Activated CD4-positive, alpha-beta T cell treated with anti-CD3 and anti-CD28 coated beads for 36 hours (primary cell): Measurements from ENCODE around the gene MAPK8IP1. TPM values are rescaled to one million over a fixed set of nuclear protein-coding genes. Genes with fewer than 3 reads are reported as not detected.

Source experiments
- ATAC-seq: fragments of 200-7000 bp; cut with Tn5 transposase; one replicate; pipeline ENCODE4 v1.10.0; 2021; ENCODE audit warnings: mild to moderate bottlenecking, moderate library complexity
- CTCF ChIA-PET: fragments of 350-600 bp; sonication (Branson Sonifier 250); formaldehyde crosslinking; loops from one replicate; lab custom pipeline; 2021; ENCODE audit warnings: antibody characterized with exemption; lab: Charles Lee
- POLR2A ChIA-PET: fragments of 350-600 bp; sonication (Branson Sonifier 250); formaldehyde crosslinking; loops from one replicate; lab custom pipeline; 2021; ENCODE audit warnings: antibody characterized with exemption, inconsistent platforms; lab: Charles Lee
- DNase-seq: peaks from one replicate; pipeline ENCODE4 v3.0.0-alpha.2; 2020
- H3K27ac Mint-ChIP-seq: one replicate; pipeline ENCODE4 v1.8.0; 2021; ENCODE audit warnings: mixed read lengths
- H3K27me3 Mint-ChIP-seq: one replicate; pipeline ENCODE4 v1.8.0; 2021; ENCODE audit warnings: mixed read lengths
- H3K36me3 Mint-ChIP-seq: one replicate; pipeline ENCODE4 v1.8.0; 2021; ENCODE audit warnings: low read depth, mixed read lengths
- H3K4me1 Mint-ChIP-seq: one replicate; pipeline ENCODE4 v1.8.0; 2021; ENCODE audit warnings: mixed read lengths
- H3K4me3 Mint-ChIP-seq: one replicate; pipeline ENCODE4 v1.8.0; 2021; ENCODE audit warnings: mild to moderate bottlenecking, moderate library complexity, mixed read lengths
- H3K9me3 Mint-ChIP-seq: one replicate; pipeline ENCODE4 v1.8.0; 2021; ENCODE audit warnings: low read depth, mixed read lengths
- intact Hi-C, 2 experiments: fragments of 100-400 bp; cut with DNase I in 1 of 2; cut with micrococcal nuclease in 1 of 2; formaldehyde crosslinking; loops; one replicate each; pipeline versions ENCODE4 v1.14.2 to v1.15.1; 2022 to 2024; cut with DNase I, micrococcal nuclease
- total RNA-seq, 2 experiments: library from RNA; stranded (reverse); gene quantifications; one replicate each; pipeline ENCODE4 v1.2.3, GENCODE V29; 2021

MAPK8IP1 gene
- total RNA-seq, 2 experiments from 2014 or later = 0.37 to 0.39 TPM

- H3K4me3 Mint-ChIP-seq = no peak overlapping the region
- ATAC-seq (no peak), DNase-seq (no peak)
- no peaks in the 10 kb centered on the region for H3K27me3 Mint-ChIP-seq
- no peak overlapping the region for H3K27ac Mint-ChIP-seq
- POLR2A ChIA-PET = no interaction called here
- H3K9me3 Mint-ChIP-seq = no peaks in the 10 kb centered on the region
- H3K36me3 Mint-ChIP-seq = peaks cover 13% of the 10 kb centered on the region
- CTCF ChIA-PET = interaction anchor here (0.7 kb wide), 1 partner anchor 683 kb away, joined by 6 read pairs; the partner anchor contains the start of gene ATG13
- H3K4me1 Mint-ChIP-seq = peaks cover 16% of the 10 kb centered on the region
- intact Hi-C loops = no loop called here
These were observed 49.3 kb downstream of the MAPK8IP1 start for GRCh38 chr11:45934580-45935318.

GRCh38 chr11:45935349-45936064, 50.1 kb downstream of the MAPK8IP1 start:
- Mint-ChIP-seq H3K27me3 (no peaks in the 10 kb centered on the region), H3K36me3 (peaks cover 13% of the 10 kb centered on the region), H3K9me3 (no peaks in the 10 kb centered on the region), H3K4me1 (peaks cover 8% of the 10 kb centered on the region), H3K27ac (no peak overlapping the region), H3K4me3 (no peak overlapping the region)
- ChIA-PET POLR2A (no interaction called here), CTCF (interaction anchor here (0.7 kb wide), 1 partner anchor 682 kb away, joined by 6 read pairs; the partner anchor contains the start of gene ATG13)
- intact Hi-C loops = no loop called here
- ATAC-seq = no peak
- DNase-seq = no peak

DNA sequence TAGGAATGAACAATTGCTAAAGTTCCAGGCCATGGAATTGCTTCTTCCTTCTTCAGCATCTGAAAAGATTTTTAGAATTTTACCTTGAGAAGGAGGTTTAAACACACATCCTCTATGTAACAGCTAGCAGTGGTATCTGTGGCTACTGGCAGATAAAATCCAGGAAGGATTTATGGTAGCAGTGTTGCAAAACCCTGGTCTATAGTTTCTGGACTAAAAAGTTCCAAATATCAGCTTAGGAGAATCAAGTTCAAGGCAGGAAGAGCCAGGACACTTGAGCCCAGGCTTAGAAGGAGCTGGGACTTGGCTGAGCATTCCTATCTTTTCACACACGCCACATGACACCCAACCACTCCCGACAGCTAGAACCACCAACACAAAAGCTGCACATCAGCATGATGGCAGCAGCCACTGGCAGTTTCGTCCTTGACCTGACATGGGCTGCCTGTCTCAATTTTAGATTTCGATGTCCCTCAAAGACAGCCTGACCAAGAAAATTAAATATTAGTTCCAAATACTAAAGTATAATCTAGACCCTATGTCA, 51.1 kb downstream of the MAPK8IP1 start:
- ChIA-PET POLR2A (no interaction called here), CTCF (no interaction called here)
- H3K27ac Mint-ChIP-seq = no peak overlapping the region
- ATAC-seq (no peak), DNase-seq (no peak)
- no peaks in the 10 kb centered on the region for H3K27me3 Mint-ChIP-seq
- intact Hi-C loops = no loop called here
- peaks cover 3% of the 10 kb centered on the region for H3K4me1 Mint-ChIP-seq
- H3K4me3 Mint-ChIP-seq = no peak overlapping the region
- H3K36me3 Mint-ChIP-seq = peaks cover 13% of the 10 kb centered on the region
- no peaks in the 10 kb centered on the region for H3K9me3 Mint-ChIP-seq

DNA sequence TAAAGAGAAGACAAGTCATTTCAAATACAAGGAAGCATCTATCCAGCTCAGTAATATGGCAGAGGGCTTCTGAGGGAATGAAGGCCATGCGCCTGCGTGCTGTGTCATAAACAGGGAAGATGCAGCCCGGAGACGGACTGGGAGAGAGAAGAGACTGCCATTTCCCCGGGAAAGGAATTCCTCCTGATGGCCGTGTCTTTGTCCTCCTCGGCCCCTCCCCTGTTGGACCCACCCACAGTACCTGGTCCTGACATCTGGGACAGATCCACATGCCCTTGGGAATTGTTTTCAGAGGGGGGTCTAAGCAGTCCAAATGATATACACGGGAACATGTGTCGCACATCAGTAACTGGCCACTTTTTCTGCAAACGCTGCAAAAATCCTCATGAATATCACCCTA, 52.5 kb downstream of the MAPK8IP1 start:
- ChIA-PET POLR2A (no interaction called here), CTCF (no interaction called here)
- peaks cover 2% of the 10 kb centered on the region for H3K4me1 Mint-ChIP-seq
- H3K27me3 Mint-ChIP-seq = no peaks in the 10 kb centered on the region
- H3K4me3 Mint-ChIP-seq = no peak overlapping the region
- no peaks in the 10 kb centered on the region for H3K9me3 Mint-ChIP-seq
- H3K36me3 Mint-ChIP-seq = peaks cover 13% of the 10 kb centered on the region
- intact Hi-C loops = no loop called here
- ATAC-seq (no peak), DNase-seq (no peak)
- no peak overlapping the region for H3K27ac Mint-ChIP-seq

- no peak overlapping the region for H3K27ac Mint-ChIP-seq
- no peak for ATAC-seq
- CTCF ChIA-PET = interaction anchor here (0.6 to 0.7 kb wide), 2 partner anchors 58 to 63 kb away, joined by 3 read pairs; no protein-coding TSS in a partner anchor
- H3K27me3 Mint-ChIP-seq = no peaks in the 10 kb centered on the region
- no peak overlapping the region for H3K4me3 Mint-ChIP-seq
- peaks cover 10% of the 10 kb centered on the region for H3K36me3 Mint-ChIP-seq
- no peak for DNase-seq
- H3K4me1 Mint-ChIP-seq = peaks cover 2% of the 10 kb centered on the region
- POLR2A ChIA-PET = no interaction called here
- intact Hi-C loops = no loop called here
- no peaks in the 10 kb centered on the region for H3K9me3 Mint-ChIP-seq
These were observed 54.4 kb downstream of the MAPK8IP1 start for GRCh38 chr11:45939836-45940235.

- ATAC-seq (peak; percentile 85), DNase-seq (no peak)
- peak overlapping the region; percentile 63 for H3K27ac Mint-ChIP-seq
- ChIA-PET POLR2A (interaction anchor here (0.5 to 0.7 kb wide), 2 partner anchors 18 to 40 kb away, joined by 3 read pairs; no protein-coding TSS in a partner anchor), CTCF (interaction anchor here (0.6 to 2.6 kb wide), 5 partner anchors 11 to 549 kb away, joined by 3 to 14 read pairs (median 4); no protein-coding TSS in a partner anchor)
- no peaks in the 10 kb centered on the region for H3K27me3 Mint-ChIP-seq
- peaks cover 2% of the 10 kb centered on the region for H3K4me1 Mint-ChIP-seq
- H3K9me3 Mint-ChIP-seq = no peaks in the 10 kb centered on the region
- intact Hi-C loops = no loop called here
- peaks cover 17% of the 10 kb centered on the region for H3K36me3 Mint-ChIP-seq
- H3K4me3 Mint-ChIP-seq = no peak overlapping the region
These were observed 55.8 kb downstream of the MAPK8IP1 start for GRCh38 chr11:45941285-45941684.

GRCh38 chr11:45942381-45942780, 56.9 kb downstream of the MAPK8IP1 start:
- ATAC-seq (no peak), DNase-seq (no peak)
- Mint-ChIP-seq H3K4me3 (no peak overlapping the region), H3K27ac (no peak overlapping the region), H3K36me3 (peaks cover 12% of the 10 kb centered on the region), H3K9me3 (no peaks in the 10 kb centered on the region), H3K27me3 (no peaks in the 10 kb centered on the region), H3K4me1 (peaks cover 2% of the 10 kb centered on the region)
- intact Hi-C loops = no loop called here
- CTCF ChIA-PET = interaction anchor here (1.0 to 2.6 kb wide), 5 partner anchors 10 to 553 kb away, joined by 3 to 14 read pairs (median 5); no protein-coding TSS in a partner anchor
- POLR2A ChIA-PET = no interaction called here

DNA sequence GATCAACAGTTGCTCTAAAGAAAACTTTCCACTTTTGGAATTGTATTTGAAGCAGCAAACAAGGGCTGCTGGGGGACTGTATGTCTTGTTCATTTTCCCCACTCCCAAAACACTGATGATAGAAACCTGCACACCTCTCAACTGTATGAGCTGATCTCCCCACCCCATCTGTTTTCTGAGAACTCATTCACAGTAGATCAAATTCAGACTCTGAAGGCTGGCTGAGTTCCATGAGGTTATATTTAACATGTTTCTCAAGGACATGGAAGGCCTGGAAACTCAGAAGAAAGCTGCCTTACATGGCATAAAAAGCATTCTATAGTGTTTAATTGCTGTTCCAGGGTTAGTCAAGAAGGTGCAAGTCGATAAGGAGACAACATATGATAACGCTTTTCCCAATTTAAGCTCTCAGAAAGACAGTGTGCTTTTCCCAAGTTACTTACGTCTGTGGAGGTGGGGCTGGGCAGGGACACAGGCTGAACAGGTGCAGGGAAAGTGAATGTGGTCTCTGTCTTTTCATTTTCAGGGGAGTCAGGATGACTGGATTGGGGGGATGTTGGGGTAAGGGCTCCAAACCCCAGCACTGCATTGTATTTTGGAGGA, 60.0 kb downstream of the MAPK8IP1 start:
- H3K4me3 Mint-ChIP-seq = no peak overlapping the region
- CTCF ChIA-PET = interaction anchor here (1.4 kb wide), 1 partner anchor 21 kb away, joined by 4 read pairs; no protein-coding TSS in a partner anchor

GRCh38 chr11:45947885-45948284, 62.4 kb downstream of the MAPK8IP1 start:
- H3K27me3 Mint-ChIP-seq = no peaks in the 10 kb centered on the region
- DNase-seq (no peak), ATAC-seq (no peak)
- no peaks in the 10 kb centered on the region for H3K4me1 Mint-ChIP-seq
- ChIA-PET POLR2A (no interaction called here), CTCF (interaction anchor here (0.8 to 1.0 kb wide), 3 partner anchors 11 to 59 kb away, joined by 3 to 4 read pairs (median 4); no protein-coding TSS in a partner anchor)
- no peak overlapping the region for H3K4me3 Mint-ChIP-seq
- H3K27ac Mint-ChIP-seq = no peak overlapping the region
- intact Hi-C loops = no loop called here
- no peaks in the 10 kb centered on the region for H3K9me3 Mint-ChIP-seq
- H3K36me3 Mint-ChIP-seq = peaks cover 16% of the 10 kb centered on the region

More for the DNA sequence above, 60.0 kb downstream of the MAPK8IP1 start:
- Mint-ChIP-seq H3K9me3 (no peaks in the 10 kb centered on the region), H3K27ac (no peak overlapping the region), H3K36me3 (peaks cover 14% of the 10 kb centered on the region), H3K27me3 (no peaks in the 10 kb centered on the region), H3K4me1 (peaks cover 2% of the 10 kb centered on the region)
- no peak for DNase-seq
- intact Hi-C loops = no loop called here
- ATAC-seq = no peak
- POLR2A ChIA-PET = no interaction called here

DNA sequence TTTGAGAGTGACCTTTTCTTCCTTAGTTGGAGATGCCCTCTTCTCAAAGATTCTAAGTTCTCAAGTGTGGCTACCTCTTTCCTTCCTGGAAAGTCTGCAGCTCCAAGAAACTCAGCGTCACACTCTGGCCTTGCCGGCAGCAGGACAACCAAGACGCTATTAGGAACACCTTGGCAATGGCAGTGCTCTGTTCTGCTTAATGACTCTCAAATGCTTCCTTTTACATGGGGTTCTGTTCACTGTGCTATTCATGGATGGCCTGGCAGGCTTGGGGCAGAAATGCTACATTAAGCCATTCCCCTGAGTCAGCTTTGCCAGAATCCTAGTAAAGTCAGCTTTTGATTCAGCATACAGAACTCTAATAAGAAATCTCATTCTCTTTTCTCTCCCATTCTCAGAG, 62.9 kb downstream of the MAPK8IP1 start:
- ChIA-PET CTCF (interaction anchor here (0.8 to 1.0 kb wide), 3 partner anchors 11 to 58 kb away, joined by 3 to 4 read pairs (median 4); no protein-coding TSS in a partner anchor), POLR2A (no interaction called here)
- ATAC-seq (no peak), DNase-seq (no peak)
- H3K9me3 Mint-ChIP-seq = no peaks in the 10 kb centered on the region
- intact Hi-C loops = no loop called here
- H3K4me1 Mint-ChIP-seq = no peaks in the 10 kb centered on the region
- H3K27ac Mint-ChIP-seq = peak overlapping the region; percentile 61
- no peaks in the 10 kb centered on the region for H3K27me3 Mint-ChIP-seq
- peaks cover 18% of the 10 kb centered on the region for H3K36me3 Mint-ChIP-seq
- no peak overlapping the region for H3K4me3 Mint-ChIP-seq

GRCh38 chr11:45949992-45950407, 64.5 kb downstream of the MAPK8IP1 start:
- Mint-ChIP-seq H3K9me3 (no peaks in the 10 kb centered on the region), H3K27ac (no peak overlapping the region), H3K27me3 (no peaks in the 10 kb centered on the region), H3K4me1 (no peaks in the 10 kb centered on the region), H3K4me3 (no peak overlapping the region), H3K36me3 (peaks cover 18% of the 10 kb centered on the region)
- POLR2A ChIA-PET = no interaction called here
- ATAC-seq (no peak), DNase-seq (no peak)
- intact Hi-C loops = no loop called here
- CTCF ChIA-PET = interaction anchor here (0.6 to 3.0 kb wide), 4 partner anchors 15 to 610 kb away, joined by 3 to 24 read pairs (median 4); no protein-coding TSS in a partner anchor
